A549 treated with CORT108297 at 1 μM for 4 hours (cell line): ENCODE measurements around the gene SLC34A3. TPM values are rescaled to one million over a fixed set of nuclear protein-coding genes. Genes with fewer than 3 reads are reported as not detected.

Source experiments
- total RNA-seq: library from RNA; stranded (reverse); fragments of 200-300 nt; extraction: Qiagen RNA extraction; gene quantifications from 5 replicates; pipeline ENCODE4 v1.2.3, GENCODE V29; 2022

SLC34A3 gene
- total RNA-seq, 1 experiment from 2014 or later = 0.08 TPM

Other genes starting within 250 kb of the SLC34A3 start
- 0.03 to 0.06 TPM (median 0.05 TPM) in 4 of 5 replicates, not detected in the other for gene LCNL1, start 247.9 kb upstream of the SLC34A3 start, total RNA-seq
- 49.7 to 88.2 TPM (median 76.5 TPM) in 5 replicates for gene PAXX, start 238.5 kb upstream of the SLC34A3 start, total RNA-seq
- 2.7 to 4.5 TPM (median 3.8 TPM) in 5 replicates for gene CLIC3, start 234.3 kb upstream of the SLC34A3 start, total RNA-seq
- gene ABCA2, start 202.7 kb upstream of the SLC34A3 start, total RNA-seq = 20.4 to 30.4 TPM (median 27.8 TPM) in 5 replicates
- 0.08 to 0.09 TPM in 2 of 5 replicates, not detected in the others for gene FUT7, start 198.8 kb upstream of the SLC34A3 start, total RNA-seq
- gene NPDC1, start 184.7 kb upstream of the SLC34A3 start, total RNA-seq = 41.2 to 91.4 TPM (median 89.1 TPM) in 5 replicates
- 0.63 to 1.4 TPM (median 0.95 TPM) in 5 replicates for gene ENTPD2, start 176.8 kb upstream of the SLC34A3 start, total RNA-seq
- 15.2 to 28.2 TPM (median 25.3 TPM) in 5 replicates for gene SAPCD2, start 160.3 kb upstream of the SLC34A3 start, total RNA-seq
- 9.5 to 17.0 TPM (median 12.6 TPM) in 5 replicates for gene UAP1L1, start 153.4 kb upstream of the SLC34A3 start, total RNA-seq
- gene MAN1B1, start 143.9 kb upstream of the SLC34A3 start, total RNA-seq = 42.2 to 55.4 TPM (median 51.2 TPM) in 5 replicates
- 72.4 to 138 TPM (median 129 TPM) in 5 replicates for gene DPP7, start 116.2 kb upstream of the SLC34A3 start, total RNA-seq
- 0.22 to 0.94 TPM (median 0.34 TPM) in 5 replicates for gene GRIN1, start 91.7 kb upstream of the SLC34A3 start, total RNA-seq
- 0.61 to 2.2 TPM (median 1.4 TPM) in 5 replicates for gene LRRC26, start 60.9 kb upstream of the SLC34A3 start, total RNA-seq
- gene TMEM210, start 58.8 kb upstream of the SLC34A3 start, total RNA-seq = not detected in 5 replicates
- gene ANAPC2, start 42.3 kb upstream of the SLC34A3 start, total RNA-seq = 24.9 to 40.7 TPM (median 36.9 TPM) in 5 replicates
- 102 to 161 TPM (median 150 TPM) in 5 replicates for gene SSNA1, start 42.2 kb upstream of the SLC34A3 start, total RNA-seq
- gene TPRN, start 30.2 kb upstream of the SLC34A3 start, total RNA-seq = 6.2 to 10.5 TPM (median 10.1 TPM) in 5 replicates
- 35.3 to 48.6 TPM (median 45.8 TPM) in 5 replicates for gene TMEM203, start 25.3 kb upstream of the SLC34A3 start, total RNA-seq
- 11.5 to 21.6 TPM (median 18.2 TPM) in 5 replicates for gene NDOR1, start 25.2 kb upstream of the SLC34A3 start, total RNA-seq
- gene RNF208, start 8.7 kb upstream of the SLC34A3 start, total RNA-seq = 0.95 to 2.7 TPM (median 2.2 TPM) in 5 replicates
- gene CYSRT1, start 5.7 kb upstream of the SLC34A3 start, total RNA-seq = 2.7 to 5.0 TPM (median 4.3 TPM) in 5 replicates
- 0.09 to 0.24 TPM (median 0.14 TPM) in 5 replicates for gene RNF224, start 3.4 kb upstream of the SLC34A3 start, total RNA-seq
- 616 to 807 TPM (median 766 TPM) in 5 replicates for gene TUBB4B, start 10.4 kb downstream of the SLC34A3 start, total RNA-seq
- gene STPG3, start 20.4 kb downstream of the SLC34A3 start, total RNA-seq = 0.07 TPM in 1 of 5 replicates, not detected in the others
- gene NELFB, start 24.4 kb downstream of the SLC34A3 start, total RNA-seq = 42.6 to 62.4 TPM (median 57.8 TPM) in 5 replicates
- 17.1 to 31.6 TPM (median 26.1 TPM) in 5 replicates for gene TOR4A, start 46.8 kb downstream of the SLC34A3 start, total RNA-seq
- gene NRARP, start 71.4 kb downstream of the SLC34A3 start, total RNA-seq = 2.8 to 7.8 TPM (median 4.8 TPM) in 5 replicates
- 4.9 to 7.8 TPM (median 7.0 TPM) in 5 replicates for gene EXD3, start 192.3 kb downstream of the SLC34A3 start, total RNA-seq
- 0.78 to 2.3 TPM (median 2.0 TPM) in 5 replicates for gene NOXA1, start 192.5 kb downstream of the SLC34A3 start, total RNA-seq
- 0.21 to 0.27 TPM (median 0.24 TPM) in 5 replicates for gene ENTPD8, start 210.5 kb downstream of the SLC34A3 start, total RNA-seq
- gene NSMF, start 228.4 kb downstream of the SLC34A3 start, total RNA-seq = 30.7 to 47.3 TPM (median 43.7 TPM) in 5 replicates